Pancreas (tissue), 10 donors: ENCODE measurements around the gene MYBPC3. TPM values are rescaled to one million over a fixed set of nuclear protein-coding genes. Genes with fewer than 3 reads are reported as not detected.
A peak's percentile ranks its signal among the peaks of the same experiment; 100 is the strongest.
"Not testable (repeated sequence)": the region's sequence is repeated elsewhere in the genome, so short reads cannot be mapped to it uniquely, and the experiment has no call there.

Source experiments
- ATAC-seq, 4 donors: fragments of 200-7000 bp; cut with Tn5 transposase; one replicate each; pipeline versions ENCODE4 v1.8.0 to v1.9.1; 2020; ENCODE audit warnings: mild to moderate bottlenecking in 4 of 4, moderate library complexity in 4 of 4
- DNase-seq, 6 donors: peaks; one replicate each; pipeline ENCODE4 v3.0.0-alpha.2; 2020
- FAIRE-seq: peaks from 2 replicates; lab custom pipeline; 2012; peaks lifted over from hg19 to GRCh38; lab: Jason Lieb, UNC
- H3K27ac ChIP-seq, 4 donors: fragments of 200-600 bp; sonication (generic); 1 replicate in 3 of 4; 2 replicates in 1 of 4; pipeline versions ENCODE4 v1.5.0 to v1.8.0; 2020
- H3K27me3 ChIP-seq, 4 donors: fragments of 200-600 bp; one replicate each; pipeline ENCODE4 v1.8.0; 2021
- H3K36me3 ChIP-seq, 3 donors: fragments of 200-600 bp; sonication (generic) in 1 of 3; one replicate each; pipeline versions ENCODE4 v1.5.0 to v1.8.0; 2020 to 2021
- H3K4me1 ChIP-seq, 3 donors: fragments of 200-600 bp; one replicate each; pipeline ENCODE4 v1.8.0; 2021
- H3K4me3 ChIP-seq, 4 donors: fragments of 200-600 bp; sonication (generic) in 2 of 4; one replicate each; pipeline versions ENCODE4 v1.5.0 to v1.8.0; 2020 to 2021
- H3K9me3 ChIP-seq, 4 donors: fragments of 200-600 bp; one replicate each; pipeline ENCODE4 v1.8.0; 2021
- WGBS, 2 donors: extraction: QIAGEN DNeasy Blood & Tissue Kit; methylation state at CpG; one replicate each; pipeline ENCODE4 v1.1.7; 2013; 5-methylcytosine and 5-hydroxymethylcytosine counted together
- intact Hi-C, 3 donors: fragments of 100-400 bp; cut with DNase I; formaldehyde crosslinking; loops; one replicate each; pipeline versions ENCODE4 v1.11.1 to v1.14.2; 2022
- polyA plus RNA-seq, 2 donors: library from polyadenylated mRNA; stranded (reverse); fragments of 200-250 nt; gene quantifications; one replicate each; pipeline ENCODE4 v1.2.3, GENCODE V29; 2013
- total RNA-seq, 6 donors: library from RNA; stranded (reverse); fragmentation: NEBNext Ultra II Directional in 4 of 6; extraction: Animal tissue kit (Norgen Biotek cat#: 25700) in 4 of 6; gene quantifications; one replicate each; pipeline versions ENCODE4 v1.2.1 to v1.2.4, GENCODE V29; 2021 to 2023
- TF ChIP-seq, protein P1 (sequence below), 4 donors: fragments of 200-600 bp; sonication (generic) in 3 of 4; IDR thresholded peaks; one replicate each; pipeline versions ENCODE4 v1.5.0 to v1.8.0; 2021; ENCODE audit warnings: antibody characterized with exemption in 4 of 4
- donor health status: healthy with polysubstance abuse.
- donor health status: DM: no; HTN: no; CAD: no; lungs with moderate emphysema.
- donor health status: DM: no; HTN: no; CAD: no.
- donor health status: control.
- donor health status: control.
- donor health status: Bipolar disorder and iron deficiency.
- donor health status: DM: yes; HTN: yes; CAD: no.
- donor health status: DM: no; HTN: no; CAD: no.
- donor health status: DM: no; HTN: no; CAD: no.
- donor health status: DM: yes; HTN: yes; CAD: no.

The MYBPC3 gene
- total and polyA plus RNA-seq, 8 donors: 0.06 to 1.0 (median 0.12) TPM; not detected in 2

DNA sequence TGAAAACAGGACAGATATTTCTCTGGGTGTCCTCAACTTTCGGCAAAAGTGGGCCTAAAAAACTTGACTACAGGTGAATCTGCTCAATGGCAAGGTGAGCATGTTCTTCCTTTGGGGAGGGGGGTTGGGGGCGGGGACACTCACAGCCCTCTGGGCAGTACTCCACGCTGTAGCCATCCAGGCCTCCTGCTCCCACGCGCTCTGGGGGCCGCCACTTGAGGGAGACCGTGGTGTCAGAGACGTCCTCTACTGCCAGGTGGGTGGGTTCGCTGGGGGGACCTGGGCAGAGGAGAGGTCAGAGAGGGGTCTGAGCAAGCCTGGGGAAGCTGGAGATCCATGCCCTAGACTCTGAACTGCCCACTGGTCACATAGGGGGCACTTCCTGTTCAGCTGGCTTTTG, 16.8 kb downstream of the MYBPC3 start:
- no peaks in the 10 kb centered on the region for H3K4me1 ChIP-seq
- FAIRE-seq (no peak), ATAC-seq (no peak), DNase-seq (peak in 1 of 6 donors; percentile 48)
- H3K27me3 ChIP-seq: no peaks in the 10 kb centered on the region
- no peaks in the 10 kb centered on the region for H3K9me3 ChIP-seq
- 81 to 82% methylated on average over 9 of the region's 9 CpGs for WGBS, 2 donors
- no peak overlapping the region for H3K27ac ChIP-seq
- H3K4me3 ChIP-seq: no peak overlapping the region
- no peaks in the 10 kb centered on the region for H3K36me3 ChIP-seq
- TF ChIP-seq, protein P1, sequence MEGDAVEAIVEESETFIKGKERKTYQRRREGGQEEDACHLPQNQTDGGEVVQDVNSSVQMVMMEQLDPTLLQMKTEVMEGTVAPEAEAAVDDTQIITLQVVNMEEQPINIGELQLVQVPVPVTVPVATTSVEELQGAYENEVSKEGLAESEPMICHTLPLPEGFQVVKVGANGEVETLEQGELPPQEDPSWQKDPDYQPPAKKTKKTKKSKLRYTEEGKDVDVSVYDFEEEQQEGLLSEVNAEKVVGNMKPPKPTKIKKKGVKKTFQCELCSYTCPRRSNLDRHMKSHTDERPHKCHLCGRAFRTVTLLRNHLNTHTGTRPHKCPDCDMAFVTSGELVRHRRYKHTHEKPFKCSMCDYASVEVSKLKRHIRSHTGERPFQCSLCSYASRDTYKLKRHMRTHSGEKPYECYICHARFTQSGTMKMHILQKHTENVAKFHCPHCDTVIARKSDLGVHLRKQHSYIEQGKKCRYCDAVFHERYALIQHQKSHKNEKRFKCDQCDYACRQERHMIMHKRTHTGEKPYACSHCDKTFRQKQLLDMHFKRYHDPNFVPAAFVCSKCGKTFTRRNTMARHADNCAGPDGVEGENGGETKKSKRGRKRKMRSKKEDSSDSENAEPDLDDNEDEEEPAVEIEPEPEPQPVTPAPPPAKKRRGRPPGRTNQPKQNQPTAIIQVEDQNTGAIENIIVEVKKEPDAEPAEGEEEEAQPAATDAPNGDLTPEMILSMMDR (IDR thresholded peaks at IDR 0.05): no peak
- intact Hi-C loops: no loop called here

DNA sequence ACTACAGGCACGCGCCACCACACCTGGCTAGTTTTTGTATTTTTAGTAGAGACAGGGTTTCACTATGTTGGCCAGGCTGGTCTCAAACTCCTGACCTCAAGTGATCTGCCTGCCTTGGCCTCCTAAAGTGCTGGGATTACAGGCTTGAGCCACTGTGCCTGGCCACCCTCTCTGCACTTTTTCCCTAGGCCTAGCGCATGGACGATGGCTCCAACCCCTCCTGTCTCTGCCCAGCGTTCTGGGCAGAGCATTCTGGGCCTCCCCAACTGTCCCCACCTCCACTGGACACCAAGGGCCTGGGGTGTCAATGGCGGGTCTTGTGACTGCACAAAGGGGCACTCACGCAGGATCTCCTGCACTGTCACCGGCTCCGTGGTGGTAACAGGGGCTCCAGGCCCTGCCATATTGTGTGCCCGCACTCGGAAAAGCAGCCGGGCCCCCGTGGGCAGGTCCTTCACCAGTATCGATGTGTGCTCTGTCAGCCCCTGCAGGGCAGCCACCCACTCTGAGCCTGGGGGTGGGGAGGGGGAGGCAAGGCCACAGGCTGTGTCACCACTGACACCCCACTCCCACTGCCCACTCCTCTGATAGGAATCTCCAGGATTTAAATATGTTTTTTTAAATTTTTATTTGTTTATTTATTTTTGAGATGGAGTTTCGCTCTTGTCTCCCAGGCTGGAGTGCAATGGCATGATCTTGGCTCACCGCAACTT, 17.6 kb downstream of the MYBPC3 start:
- H3K27ac ChIP-seq, intact Hi-C loops, H3K4me1 ChIP-seq, H3K9me3 ChIP-seq, H3K36me3 ChIP-seq, ATAC-seq, H3K27me3 ChIP-seq, FAIRE-seq, H3K4me3 ChIP-seq: not testable (repeated sequence)
- WGBS, 2 donors: 93 to 97% methylated on average over 16 of the region's 16 CpGs
- DNase-seq: peak in 1 of 6 donors; percentile 55

DNA sequence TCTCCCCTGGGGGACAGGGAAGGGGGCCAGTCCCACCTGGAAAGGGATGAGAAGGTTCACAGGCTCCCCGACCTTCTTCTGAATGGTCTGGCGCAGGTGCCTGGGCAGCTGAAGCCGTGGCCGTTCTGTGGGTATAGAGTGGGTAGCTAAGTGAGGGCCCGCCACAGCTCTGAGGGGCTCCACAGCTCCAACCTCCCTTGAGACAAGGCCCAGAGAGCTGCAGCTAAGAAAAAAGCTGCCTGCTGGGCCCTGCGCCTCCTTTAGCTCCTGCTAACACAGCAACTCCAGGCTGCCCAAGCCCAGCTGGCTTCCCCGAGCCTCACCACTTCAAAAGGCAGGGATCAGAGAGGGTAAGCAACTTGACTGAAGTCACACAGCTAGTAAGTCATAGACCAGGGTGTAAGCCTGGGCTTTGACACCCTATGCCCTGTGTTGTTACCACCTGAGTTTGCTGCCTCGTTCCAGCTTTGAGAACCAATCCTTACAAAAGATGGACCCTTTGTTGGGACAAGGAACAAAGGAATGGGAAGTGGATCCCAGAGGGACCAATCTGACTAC, 18.5 kb downstream of the MYBPC3 start:
- intact Hi-C loops: no loop called here
- H3K36me3 ChIP-seq: peaks cover 0 to 8% (median 6%) of the 10 kb centered on the region in 3 donors
- no peaks in the 10 kb centered on the region for H3K9me3 ChIP-seq
- ATAC-seq: no peak
- TF ChIP-seq, protein P1 (IDR thresholded peaks at IDR 0.05): no peak
- no peak for DNase-seq
- H3K4me1 ChIP-seq: no peaks in the 10 kb centered on the region
- 83 to 88% methylated on average over 7 to 8 of the region's 8 CpGs for WGBS, 2 donors
- H3K27me3 ChIP-seq: no peaks in the 10 kb centered on the region
- H3K27ac ChIP-seq: no peak overlapping the region
- H3K4me3 ChIP-seq: no peak overlapping the region
- no peak for FAIRE-seq

DNA sequence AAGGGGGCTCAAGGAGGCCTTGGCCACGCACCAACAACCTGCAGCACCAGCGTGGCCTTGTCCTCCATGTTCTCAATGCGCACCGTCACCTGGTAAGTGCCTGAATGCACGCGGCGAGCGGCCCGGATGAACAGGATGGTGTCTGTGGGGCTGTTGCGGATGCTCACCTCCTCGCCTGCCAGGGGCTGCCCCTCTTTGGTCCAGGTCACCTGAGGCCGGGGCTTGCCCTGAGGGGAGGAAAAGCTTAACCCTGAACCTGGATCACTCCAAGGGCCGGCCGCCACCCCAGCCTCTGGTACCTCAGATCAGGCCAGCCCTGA, 19.0 kb downstream of the MYBPC3 start:
- DNase-seq (no peak), ATAC-seq (no peak), FAIRE-seq (no peak)
- 92 to 95% methylated on average over 14 of the region's 14 CpGs for WGBS, 2 donors
- TF ChIP-seq, protein P1 (IDR thresholded peaks at IDR 0.05): no peak
- Histone ChIP-seq H3K27ac (no peak overlapping the region), H3K27me3 (no peaks in the 10 kb centered on the region), H3K4me3 (no peak overlapping the region), H3K4me1 (no peaks in the 10 kb centered on the region), H3K36me3 (peaks cover 0 to 9% (median 8%) of the 10 kb centered on the region in 3 donors), H3K9me3 (no peaks in the 10 kb centered on the region)
- intact Hi-C loops: no loop called here

DNA sequence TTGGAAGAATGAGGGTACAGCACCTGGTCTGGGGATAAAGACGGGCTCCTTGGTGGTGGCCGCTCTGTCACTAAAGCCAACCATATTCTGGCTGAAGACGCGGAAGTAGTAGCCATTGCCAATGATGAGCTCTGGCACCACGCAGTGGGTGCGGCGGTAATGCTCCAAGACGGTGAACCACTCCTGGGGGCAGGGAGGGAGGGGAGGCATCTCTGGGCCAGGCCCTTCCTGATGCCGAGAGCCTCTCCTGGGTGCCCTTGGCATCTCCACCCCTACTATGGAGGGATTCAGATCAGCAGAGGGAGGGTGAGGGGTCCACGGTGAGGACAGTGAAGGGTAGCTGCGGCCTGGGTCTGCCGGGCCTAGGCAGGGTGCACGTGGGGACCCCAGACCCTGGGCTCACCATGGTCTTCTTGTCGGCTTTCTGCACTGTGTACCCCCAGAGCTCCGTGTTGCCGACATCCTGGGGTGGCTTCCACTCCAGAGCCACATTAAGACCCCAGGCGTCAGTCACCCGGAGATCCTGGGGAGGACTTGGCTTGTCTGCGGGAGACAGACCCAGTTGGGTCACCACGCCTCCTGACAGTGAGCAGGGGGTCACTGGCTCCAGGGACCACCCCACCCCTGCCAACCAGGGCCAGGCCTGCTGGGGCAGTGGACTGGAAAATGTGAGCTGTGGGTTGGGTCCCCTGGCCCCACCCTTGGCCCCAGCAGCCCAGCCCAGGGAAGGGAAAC, 19.5 kb downstream of the MYBPC3 start:
- intact Hi-C loops: no loop called here
- Histone ChIP-seq H3K9me3 (no peaks in the 10 kb centered on the region), H3K36me3 (peaks cover 0 to 9% (median 8%) of the 10 kb centered on the region in 3 donors), H3K4me3 (no peak overlapping the region), H3K27ac (no peak overlapping the region), H3K4me1 (no peaks in the 10 kb centered on the region), H3K27me3 (no peaks in the 10 kb centered on the region)
- FAIRE-seq (no peak), ATAC-seq (no peak), DNase-seq (no peak)
- TF ChIP-seq, protein P1 (IDR thresholded peaks at IDR 0.05): no peak
- WGBS, 2 donors: 90 to 94% methylated on average over 19 to 20 of the region's 20 CpGs
